ENCODE results near the gene SLIT3.

SLIT3 gene

GRCh38 chr5:168672016-168672415 lies 628.9 kb downstream of the SLIT3 start:
- no peaks in the 10 kb centered on the region for H3K4me1 ChIP-seq (ENCODE audit: control insufficient read depth, insufficient read depth, low read length)
- H3K27me3 ChIP-seq (ENCODE audit: control insufficient read depth, insufficient read depth, low read length) = no peaks in the 10 kb centered on the region
- H3K9ac ChIP-seq (ENCODE audit: low read depth, low read length) = no peak overlapping the region
- H3K9me3 ChIP-seq (ENCODE audit: control insufficient read depth, insufficient read depth, low read length) = no peaks in the 10 kb centered on the region
- H3K4me3 ChIP-seq (ENCODE audit: low read depth, low read length) = no peak overlapping the region
- H3K36me3 ChIP-seq (ENCODE audit: control insufficient read depth, insufficient read depth, low read length) = no peaks in the 10 kb centered on the region

GRCh38 chr5:168670881-168671575 lies 629.9 kb downstream of the SLIT3 start:
- Histone ChIP-seq H3K36me3 (ENCODE audit: control insufficient read depth, insufficient read depth, low read length) (no peaks in the 10 kb centered on the region), H3K4me3 (ENCODE audit: low read depth, low read length) (no peak overlapping the region), H3K27me3 (ENCODE audit: control insufficient read depth, insufficient read depth, low read length) (no peaks in the 10 kb centered on the region), H3K9me3 (ENCODE audit: control insufficient read depth, insufficient read depth, low read length) (no peaks in the 10 kb centered on the region), H3K9ac (ENCODE audit: low read depth, low read length) (peak overlapping the region; percentile 3), H3K4me1 (ENCODE audit: control insufficient read depth, insufficient read depth, low read length) (no peaks in the 10 kb centered on the region)

GRCh38 chr5:168669668-168670378 lies 631.1 kb downstream of the SLIT3 start:
- Histone ChIP-seq H3K9me3 (ENCODE audit: control insufficient read depth, insufficient read depth, low read length) (no peaks in the 10 kb centered on the region), H3K27me3 (ENCODE audit: control insufficient read depth, insufficient read depth, low read length) (no peaks in the 10 kb centered on the region), H3K36me3 (ENCODE audit: control insufficient read depth, insufficient read depth, low read length) (no peaks in the 10 kb centered on the region), H3K4me1 (ENCODE audit: control insufficient read depth, insufficient read depth, low read length) (no peaks in the 10 kb centered on the region), H3K9ac (ENCODE audit: low read depth, low read length) (no peak overlapping the region), H3K4me3 (ENCODE audit: low read depth, low read length) (no peak overlapping the region)

GRCh38 chr5:168669156-168669555 lies 631.8 kb downstream of the SLIT3 start:
- Histone ChIP-seq H3K4me1 (ENCODE audit: control insufficient read depth, insufficient read depth, low read length) (no peaks in the 10 kb centered on the region), H3K4me3 (ENCODE audit: low read depth, low read length) (no peak overlapping the region), H3K36me3 (ENCODE audit: control insufficient read depth, insufficient read depth, low read length) (no peaks in the 10 kb centered on the region), H3K9ac (ENCODE audit: low read depth, low read length) (no peak overlapping the region), H3K9me3 (ENCODE audit: control insufficient read depth, insufficient read depth, low read length) (no peaks in the 10 kb centered on the region), H3K27me3 (ENCODE audit: control insufficient read depth, insufficient read depth, low read length) (no peaks in the 10 kb centered on the region)

GRCh38 chr5:168668078-168668477 lies 632.9 kb downstream of the SLIT3 start:
- Histone ChIP-seq H3K9ac (ENCODE audit: low read depth, low read length) (no peak overlapping the region), H3K27me3 (ENCODE audit: control insufficient read depth, insufficient read depth, low read length) (no peaks in the 10 kb centered on the region)

GRCh38 chr5:168667301-168667840 lies 633.6 kb downstream of the SLIT3 start:
- H3K27me3 ChIP-seq (ENCODE audit: control insufficient read depth, insufficient read depth, low read length) = no peaks in the 10 kb centered on the region
- H3K4me3 ChIP-seq (ENCODE audit: low read depth, low read length) = no peak overlapping the region
- H3K4me1 ChIP-seq (ENCODE audit: control insufficient read depth, insufficient read depth, low read length) = no peaks in the 10 kb centered on the region
- no peak overlapping the region for H3K9ac ChIP-seq (ENCODE audit: low read depth, low read length)
- H3K9me3 ChIP-seq (ENCODE audit: control insufficient read depth, insufficient read depth, low read length) = no peaks in the 10 kb centered on the region
- no peaks in the 10 kb centered on the region for H3K36me3 ChIP-seq (ENCODE audit: control insufficient read depth, insufficient read depth, low read length)

More at GRCh38 chr5:168668078-168668477, 632.9 kb downstream of the SLIT3 start:
- Histone ChIP-seq H3K36me3 (ENCODE audit: control insufficient read depth, insufficient read depth, low read length) (no peaks in the 10 kb centered on the region), H3K4me3 (ENCODE audit: low read depth, low read length) (no peak overlapping the region), H3K4me1 (ENCODE audit: control insufficient read depth, insufficient read depth, low read length) (no peaks in the 10 kb centered on the region), H3K9me3 (ENCODE audit: control insufficient read depth, insufficient read depth, low read length) (no peaks in the 10 kb centered on the region)

GRCh38 chr5:168666356-168666755 lies 634.6 kb downstream of the SLIT3 start:
- H3K4me1 ChIP-seq (ENCODE audit: control insufficient read depth, insufficient read depth, low read length) = no peaks in the 10 kb centered on the region

GRCh38 chr5:168663276-168664004 lies 637.5 kb downstream of the SLIT3 start:
- Histone ChIP-seq H3K4me1 (ENCODE audit: control insufficient read depth, insufficient read depth, low read length) (no peaks in the 10 kb centered on the region), H3K36me3 (ENCODE audit: control insufficient read depth, insufficient read depth, low read length) (no peaks in the 10 kb centered on the region), H3K9me3 (ENCODE audit: control insufficient read depth, insufficient read depth, low read length) (no peaks in the 10 kb centered on the region), H3K9ac (ENCODE audit: low read depth, low read length) (no peak overlapping the region), H3K4me3 (ENCODE audit: low read depth, low read length) (no peak overlapping the region), H3K27me3 (ENCODE audit: control insufficient read depth, insufficient read depth, low read length) (no peaks in the 10 kb centered on the region)

More at GRCh38 chr5:168666356-168666755, 634.6 kb downstream of the SLIT3 start:
- Histone ChIP-seq H3K36me3 (ENCODE audit: control insufficient read depth, insufficient read depth, low read length) (no peaks in the 10 kb centered on the region), H3K9ac (ENCODE audit: low read depth, low read length) (no peak overlapping the region), H3K4me3 (ENCODE audit: low read depth, low read length) (no peak overlapping the region), H3K27me3 (ENCODE audit: control insufficient read depth, insufficient read depth, low read length) (no peaks in the 10 kb centered on the region), H3K9me3 (ENCODE audit: control insufficient read depth, insufficient read depth, low read length) (no peaks in the 10 kb centered on the region)

- Histone ChIP-seq H3K27me3 (ENCODE audit: control insufficient read depth, insufficient read depth, low read length) (no peaks in the 10 kb centered on the region), H3K4me1 (ENCODE audit: control insufficient read depth, insufficient read depth, low read length) (no peaks in the 10 kb centered on the region), H3K9me3 (ENCODE audit: control insufficient read depth, insufficient read depth, low read length) (no peaks in the 10 kb centered on the region), H3K36me3 (ENCODE audit: control insufficient read depth, insufficient read depth, low read length) (no peaks in the 10 kb centered on the region), H3K4me3 (ENCODE audit: low read depth, low read length) (no peak overlapping the region), H3K9ac (ENCODE audit: low read depth, low read length) (no peak overlapping the region)
Measured at GRCh38 chr5:168661593-168662485, 639.1 kb downstream of the SLIT3 start.

GRCh38 chr5:168660691-168661090 lies 640.2 kb downstream of the SLIT3 start:
- no peak overlapping the region for H3K9ac ChIP-seq (ENCODE audit: low read depth, low read length)
- H3K36me3 ChIP-seq (ENCODE audit: control insufficient read depth, insufficient read depth, low read length) = no peaks in the 10 kb centered on the region
- no peaks in the 10 kb centered on the region for H3K9me3 ChIP-seq (ENCODE audit: control insufficient read depth, insufficient read depth, low read length)

GRCh38 chr5:168659286-168659847 lies 641.6 kb downstream of the SLIT3 start:
- Histone ChIP-seq H3K4me1 (ENCODE audit: control insufficient read depth, insufficient read depth, low read length) (no peaks in the 10 kb centered on the region), H3K4me3 (ENCODE audit: low read depth, low read length) (no peak overlapping the region), H3K9me3 (ENCODE audit: control insufficient read depth, insufficient read depth, low read length) (no peaks in the 10 kb centered on the region), H3K36me3 (ENCODE audit: control insufficient read depth, insufficient read depth, low read length) (no peaks in the 10 kb centered on the region), H3K9ac (ENCODE audit: low read depth, low read length) (no peak overlapping the region), H3K27me3 (ENCODE audit: control insufficient read depth, insufficient read depth, low read length) (no peaks in the 10 kb centered on the region)

More at GRCh38 chr5:168660691-168661090, 640.2 kb downstream of the SLIT3 start:
- no peaks in the 10 kb centered on the region for H3K4me1 ChIP-seq (ENCODE audit: control insufficient read depth, insufficient read depth, low read length)
- no peak overlapping the region for H3K4me3 ChIP-seq (ENCODE audit: low read depth, low read length)
- no peaks in the 10 kb centered on the region for H3K27me3 ChIP-seq (ENCODE audit: control insufficient read depth, insufficient read depth, low read length)
